ENCODE data around the gene TBPL2.
"Not testable (repeated sequence)": the region's sequence is repeated elsewhere in the genome, so short reads cannot be mapped to it uniquely, and the experiment has no call there.

The TBPL2 gene

DNA sequence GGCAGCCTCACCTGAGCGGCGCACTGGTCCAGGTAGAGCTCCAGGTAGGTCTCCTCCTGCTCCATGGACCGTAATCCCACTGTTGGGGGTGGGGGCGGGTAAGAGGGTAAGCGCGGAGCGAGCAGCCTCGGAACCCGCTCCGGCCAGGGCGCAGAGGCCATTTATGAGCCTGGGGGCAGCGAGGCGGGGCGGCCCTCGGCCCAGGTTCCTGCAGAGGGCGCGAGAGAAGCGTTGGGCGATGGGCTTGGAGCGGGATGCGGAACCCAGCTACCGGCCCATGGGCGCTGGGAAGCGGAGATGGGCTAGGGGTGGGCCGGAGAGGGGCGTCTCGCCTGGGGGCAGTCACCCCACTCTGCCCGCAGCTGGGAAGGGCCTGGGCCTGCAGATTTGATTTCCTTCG is at the start of gene TBPL2:
Gene TBPL2 (minus strand): TSS at position 232 of the 400 bp plus-strand sequence. CDS start 167 bp downstream, at position 65.
- intact Hi-C loops (cut with DNase I) = loop anchor here (10.0 kb wide), 1 partner anchor 1034 kb away; no protein-coding TSS in a partner anchor
- no peak for DNase-seq

DNA sequence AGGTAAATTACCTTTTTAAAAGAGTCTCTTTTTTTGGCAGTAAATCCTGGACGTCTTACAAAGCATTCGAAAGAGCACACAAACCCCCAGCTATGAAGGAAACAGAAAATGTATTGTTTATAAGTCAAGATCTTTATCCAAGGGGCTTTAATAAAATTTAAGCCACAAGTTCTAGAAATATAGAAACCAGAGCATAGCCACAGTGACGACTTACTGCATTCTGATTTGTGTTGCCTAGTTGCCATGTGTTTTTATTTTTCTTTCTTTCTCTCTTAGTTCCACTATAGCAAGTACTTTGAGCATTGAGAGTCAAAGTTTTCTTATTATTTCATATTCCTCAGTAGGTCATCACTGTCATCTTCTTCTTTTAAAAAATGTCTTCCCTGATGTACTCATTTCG is 47.8 kb upstream of the TBPL2 start:
- intact Hi-C loops (cut with DNase I) = no loop called here
- DNase-seq = no peak

DNA sequence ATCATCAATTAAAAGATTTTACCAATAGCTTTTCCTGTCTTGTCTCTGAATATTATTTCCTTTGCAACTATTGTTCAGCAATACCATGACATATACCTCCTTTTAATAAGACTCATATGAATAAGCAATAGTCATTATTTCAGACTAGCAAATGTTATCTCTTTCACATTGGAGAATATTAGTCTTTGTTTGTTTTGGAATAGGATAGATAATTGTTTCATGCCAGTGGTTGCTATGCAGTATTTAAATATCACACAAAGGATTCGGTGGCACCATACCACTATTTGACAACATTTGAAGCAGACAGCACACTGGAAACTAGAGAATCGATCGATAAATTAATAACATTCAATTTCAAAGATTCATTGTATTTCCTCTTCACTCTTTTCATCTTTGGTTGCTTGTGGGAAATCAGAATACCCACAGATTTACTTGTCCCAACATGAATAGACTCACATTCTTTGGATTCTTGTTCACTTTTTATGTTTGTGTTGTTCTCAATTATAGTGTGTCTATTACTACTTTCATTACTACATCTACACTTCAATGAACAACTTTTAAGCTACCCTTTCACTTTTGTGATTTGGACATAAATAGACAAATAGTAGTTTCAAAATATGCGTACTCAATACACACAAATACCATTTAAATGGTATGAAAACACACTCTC is 42.7 kb upstream of the TBPL2 start:
- DNase-seq = no peak
- intact Hi-C loops (cut with DNase I) = no loop called here

GRCh38 chr14:55481769-55482168 is 41.4 kb upstream of the TBPL2 start:
- intact Hi-C loops (cut with DNase I) = no loop called here
- DNase-seq = no peak

GRCh38 chr14:55477680-55478079 is 37.3 kb upstream of the TBPL2 start:
- no peak for DNase-seq
- intact Hi-C loops (cut with DNase I) = no loop called here

GRCh38 chr14:55476448-55476847 is 36.0 kb upstream of the TBPL2 start:
- intact Hi-C loops (cut with DNase I); DNase-seq: not testable (repeated sequence)

- intact Hi-C loops (cut with DNase I) = no loop called here
- DNase-seq = no peak
Measured at GRCh38 chr14:55473786-55474185, 33.4 kb upstream of the TBPL2 start.

DNA sequence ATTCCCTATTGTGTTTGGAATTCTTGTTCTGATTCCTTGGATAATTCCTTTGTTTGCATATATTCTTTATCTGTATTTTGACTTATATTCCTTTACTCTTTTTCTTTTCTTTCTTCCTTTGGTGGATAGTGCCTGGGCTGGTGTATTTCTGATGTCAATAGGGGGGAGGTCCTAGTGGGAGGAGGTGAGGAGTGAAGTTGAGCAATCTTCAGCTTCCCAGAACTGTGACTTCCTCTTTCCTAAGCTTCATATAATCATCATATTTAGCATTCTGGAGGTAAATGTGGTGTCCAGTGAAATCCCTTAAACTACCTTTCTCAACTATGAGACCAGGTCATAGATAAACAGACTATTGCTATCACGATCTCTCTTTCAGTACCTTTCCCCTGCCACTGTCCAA is 29.6 kb upstream of the TBPL2 start:
- no peak for DNase-seq
- intact Hi-C loops (cut with DNase I) = no loop called here

DNA sequence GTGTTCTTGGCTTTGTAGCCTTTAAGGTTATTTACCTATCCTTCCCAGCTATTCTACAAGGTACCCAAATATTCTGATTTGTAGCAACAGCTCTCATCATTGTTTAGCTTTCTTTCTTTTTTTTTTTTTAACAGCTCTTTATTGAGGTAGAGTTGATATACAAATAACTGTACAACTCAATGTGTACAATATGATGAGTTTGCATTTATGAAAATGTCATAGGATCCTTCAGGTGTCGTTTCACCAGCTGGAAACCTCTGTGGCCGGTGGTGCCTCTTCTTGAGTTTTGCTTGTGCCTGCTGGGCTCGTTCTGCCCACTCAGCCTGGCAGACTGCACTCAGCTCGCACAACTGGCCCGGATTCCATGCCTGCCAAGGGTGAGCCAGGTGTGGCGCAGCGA is 26.9 kb upstream of the TBPL2 start:
- intact Hi-C loops (cut with DNase I) = no loop called here

GRCh38 chr14:55458800-55459515 is 18.5 kb upstream of the TBPL2 start:
- DNase-seq = no peak
- intact Hi-C loops (cut with DNase I) = no loop called here

More for the DNA sequence above, 26.9 kb upstream of the TBPL2 start:
- DNase-seq = no peak

DNA sequence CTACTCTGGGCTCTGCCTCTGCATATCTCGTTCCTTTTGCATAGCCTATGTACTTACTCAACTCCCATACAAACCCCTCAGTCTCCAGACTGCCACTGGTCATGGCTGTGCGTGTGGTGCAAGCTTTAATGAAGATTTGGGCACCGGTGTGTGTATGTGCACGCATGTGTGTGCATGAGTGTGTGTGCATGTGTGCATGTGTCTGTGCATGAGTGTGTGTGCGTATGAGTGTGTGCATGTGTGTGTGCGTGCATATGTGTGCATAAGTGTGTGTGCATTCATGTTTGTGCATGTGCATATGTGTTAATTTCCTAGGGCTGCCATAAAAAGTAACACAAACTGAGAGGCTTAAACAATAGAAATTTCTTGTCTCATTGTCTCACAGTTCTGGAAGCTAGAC is 17.1 kb upstream of the TBPL2 start:
- intact Hi-C loops (cut with DNase I) = no loop called here
- no peak for DNase-seq

DNA sequence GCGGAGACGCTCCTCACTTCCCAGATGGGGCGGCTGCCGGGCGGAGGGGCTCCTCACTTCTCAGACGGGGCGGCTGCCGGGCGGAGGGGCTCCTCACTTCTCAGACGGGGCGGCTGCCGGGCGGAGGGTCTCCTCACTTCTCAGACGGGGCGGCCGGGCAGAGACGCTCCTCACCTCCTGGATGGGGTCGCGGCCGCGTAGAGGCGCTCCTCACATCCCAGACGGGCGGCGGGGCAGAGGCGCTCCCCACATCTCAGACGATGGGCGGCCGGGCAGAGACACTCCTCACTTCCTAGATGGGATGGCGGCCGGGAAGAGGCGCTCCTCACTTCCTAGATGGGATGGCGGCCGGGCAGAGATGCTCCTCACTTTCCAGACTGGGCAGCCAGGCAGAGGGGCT is 16.0 kb upstream of the TBPL2 start:
- intact Hi-C loops (cut with DNase I); DNase-seq: not testable (repeated sequence)

DNA sequence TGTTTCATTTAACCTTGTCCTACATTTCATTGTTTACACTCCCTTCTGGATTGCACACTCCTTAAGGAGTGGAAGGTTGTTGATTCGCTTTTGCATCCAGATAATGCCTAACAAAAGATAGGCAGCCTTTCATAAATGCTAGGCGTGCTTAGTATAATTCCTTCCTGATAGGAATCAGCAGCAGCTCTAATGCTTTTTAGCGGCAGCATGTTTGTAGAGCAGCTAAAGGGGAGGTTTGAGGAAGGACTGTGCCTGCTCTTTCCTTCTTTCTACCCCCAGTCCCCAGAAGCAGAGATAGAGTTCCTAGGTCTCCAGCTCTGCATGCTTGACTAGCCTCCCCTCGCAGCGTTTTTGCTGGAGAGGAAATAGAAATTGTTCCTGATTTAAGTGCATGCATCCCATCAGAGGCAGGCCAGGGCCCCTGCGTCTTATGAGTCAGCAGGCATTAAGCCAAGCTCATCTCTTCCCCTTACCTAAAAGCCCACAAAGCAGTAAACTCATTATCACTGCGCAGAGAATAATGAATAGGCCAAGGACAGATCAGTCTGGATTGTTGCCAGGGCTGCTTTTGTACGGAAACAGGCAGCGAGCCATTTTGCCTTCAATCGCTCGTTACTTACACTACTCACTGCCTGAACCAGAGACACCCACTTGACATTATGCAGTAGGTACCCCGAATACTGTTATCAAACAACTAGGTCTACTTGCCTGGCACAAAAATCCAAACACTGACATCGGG is 14.0 kb upstream of the TBPL2 start:
- peak in 23 of 42 donors; percentile 10 to 65 (median 32) for DNase-seq

DNA sequence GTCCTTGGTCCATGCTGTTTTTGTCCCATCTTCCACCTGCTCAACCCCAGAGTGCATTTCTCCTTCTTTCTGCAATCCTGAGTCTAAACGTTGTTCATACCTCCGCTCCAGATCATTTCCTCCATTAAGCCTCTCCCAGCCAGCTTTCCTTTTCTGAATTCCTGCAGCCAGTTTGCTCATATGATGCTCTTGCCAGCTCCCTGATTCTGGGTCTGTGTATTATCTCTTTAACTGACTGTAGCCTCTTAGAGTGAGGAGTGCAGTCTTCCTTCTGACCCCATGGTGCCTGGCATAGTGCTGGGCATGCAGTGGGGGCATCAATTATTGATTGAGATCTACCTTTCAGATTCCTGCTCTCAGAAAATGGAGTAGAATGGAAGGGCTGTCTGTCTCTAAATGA is 11.5 kb upstream of the TBPL2 start:
- intact Hi-C loops (cut with DNase I) = no loop called here

More for the DNA sequence above, 14.0 kb upstream of the TBPL2 start:
- intact Hi-C loops (cut with DNase I) = no loop called here

GRCh38 chr14:55451398-55451797 is 11.0 kb upstream of the TBPL2 start:
- intact Hi-C loops (cut with DNase I) = no loop called here
- no peak for DNase-seq

More for the DNA sequence above, 11.5 kb upstream of the TBPL2 start:
- no peak for DNase-seq

DNA sequence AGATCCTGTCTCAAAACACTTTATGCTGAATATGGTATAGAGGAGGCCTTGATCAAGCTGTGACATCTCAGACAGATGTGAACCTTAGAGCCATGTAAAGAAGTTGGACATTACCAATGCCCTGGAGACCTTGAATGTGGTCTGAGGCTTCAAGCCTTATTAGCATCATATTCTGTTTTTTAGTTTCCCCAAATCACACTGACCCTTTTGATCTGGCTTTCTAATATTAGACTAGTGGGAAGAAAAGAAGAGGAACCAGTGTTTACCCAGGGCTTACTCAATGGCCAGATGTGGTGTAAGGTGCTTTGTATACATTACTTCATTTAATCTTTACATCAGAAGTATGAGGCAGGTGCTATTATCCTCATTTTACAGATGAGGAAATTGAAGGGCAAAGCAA is 10.6 kb upstream of the TBPL2 start:
- no peak for DNase-seq
- intact Hi-C loops (cut with DNase I) = no loop called here

DNA sequence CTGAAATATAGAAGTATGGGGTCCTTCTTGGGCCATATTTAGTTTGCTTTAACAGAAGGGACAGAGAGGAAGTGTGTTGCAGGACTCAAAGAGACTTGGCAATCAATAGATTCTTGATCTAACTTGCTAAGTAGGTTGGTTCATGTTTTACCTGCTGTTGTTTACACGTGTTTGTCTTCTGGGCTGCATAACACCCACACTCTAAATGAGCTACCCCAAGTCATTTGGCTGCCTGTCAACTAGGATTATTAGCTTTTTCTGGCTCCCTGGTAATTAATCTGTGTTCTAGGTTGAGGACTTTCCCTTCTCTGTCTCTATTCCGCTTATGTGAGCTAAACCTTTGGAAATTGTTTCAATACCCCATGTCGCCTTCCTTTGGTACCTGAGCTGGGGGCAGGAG is 10.1 kb upstream of the TBPL2 start:
- intact Hi-C loops (cut with DNase I) = no loop called here
- DNase-seq = no peak

DNA sequence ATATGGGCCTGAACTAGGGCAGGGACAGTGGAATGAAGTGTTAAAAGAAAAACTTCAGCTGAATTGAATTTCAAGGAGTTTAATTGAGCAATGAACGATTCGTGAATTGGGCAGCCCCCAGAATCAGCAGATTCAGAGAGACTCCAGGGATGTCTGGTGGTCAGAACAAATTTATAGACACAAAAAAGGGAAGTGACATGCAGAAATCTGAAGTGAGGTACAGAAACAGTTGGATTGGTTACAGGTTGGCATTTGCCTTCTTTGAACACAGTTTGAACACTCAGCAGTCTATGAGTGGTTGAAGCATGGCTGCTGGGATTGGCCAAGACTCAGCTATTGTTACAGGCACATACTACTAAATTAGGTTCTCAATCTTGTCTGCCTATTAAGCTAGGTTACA is 9.7 kb upstream of the TBPL2 start:
- no peak for DNase-seq
- intact Hi-C loops (cut with DNase I) = no loop called here

GRCh38 chr14:55449116-55449515 is 8.7 kb upstream of the TBPL2 start:
- DNase-seq = no peak
- intact Hi-C loops (cut with DNase I) = loop anchor here (10.0 kb wide), 1 partner anchor 1026 kb away; no protein-coding TSS in a partner anchor

DNA sequence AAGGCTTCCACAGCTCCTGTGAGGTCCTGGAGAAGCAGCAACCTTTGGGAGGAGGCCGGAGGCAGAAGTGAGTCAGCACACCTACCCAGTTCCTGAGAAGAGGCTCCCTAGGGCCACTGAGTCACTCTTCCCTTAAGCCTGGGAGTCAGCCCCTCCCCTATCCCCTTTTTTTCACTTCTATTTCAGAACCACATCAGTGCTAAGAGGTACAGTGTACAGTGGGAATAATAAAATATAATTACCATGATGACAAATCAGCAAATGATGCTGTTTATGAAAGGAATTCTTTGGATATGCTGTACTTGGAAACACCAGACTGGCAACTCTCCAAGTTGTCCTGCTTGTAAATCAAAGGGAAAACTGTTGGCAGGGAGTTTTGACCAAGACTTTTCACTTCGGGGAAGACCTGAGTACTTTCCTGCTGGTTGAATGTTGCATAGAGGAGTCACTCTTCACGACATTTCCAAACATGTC is 7.8 kb upstream of the TBPL2 start:
- DNase-seq = peak in 13 of 42 donors; percentile 20 to 67 (median 39)

More for the DNA sequence above, 7.8 kb upstream of the TBPL2 start:
- intact Hi-C loops (cut with DNase I) = loop anchor here (10.0 kb wide), 1 partner anchor 1027 kb away; no protein-coding TSS in a partner anchor
